D721Med (cell line): ENCODE results near the gene COX7A1.
"Not testable (repeated sequence)": the region's sequence is repeated elsewhere in the genome, so short reads cannot be mapped to it uniquely, and the experiment has no call there.

ENCODE experiments used
- DNase-seq: peaks from one replicate; pipeline ENCODE4 v3.0.0; 2011; ENCODE audit warnings: low spot score; ENCODE audit not compliant: insufficient read length
- FAIRE-seq: peaks from 2 replicates; lab custom pipeline; 2011; peaks lifted over from hg19 to GRCh38; lab: Jason Lieb, UNC
- TF ChIP-seq, protein P1 (sequence below): IDR thresholded peaks from 2 replicates; pipeline ENCODE4 v1.5.1; 2012; ENCODE audit warnings: mild to moderate bottlenecking, control low read depth; ENCODE audit not compliant: insufficient read depth; ENCODE audit errors: missing control alignments

Gene COX7A1

DNA sequence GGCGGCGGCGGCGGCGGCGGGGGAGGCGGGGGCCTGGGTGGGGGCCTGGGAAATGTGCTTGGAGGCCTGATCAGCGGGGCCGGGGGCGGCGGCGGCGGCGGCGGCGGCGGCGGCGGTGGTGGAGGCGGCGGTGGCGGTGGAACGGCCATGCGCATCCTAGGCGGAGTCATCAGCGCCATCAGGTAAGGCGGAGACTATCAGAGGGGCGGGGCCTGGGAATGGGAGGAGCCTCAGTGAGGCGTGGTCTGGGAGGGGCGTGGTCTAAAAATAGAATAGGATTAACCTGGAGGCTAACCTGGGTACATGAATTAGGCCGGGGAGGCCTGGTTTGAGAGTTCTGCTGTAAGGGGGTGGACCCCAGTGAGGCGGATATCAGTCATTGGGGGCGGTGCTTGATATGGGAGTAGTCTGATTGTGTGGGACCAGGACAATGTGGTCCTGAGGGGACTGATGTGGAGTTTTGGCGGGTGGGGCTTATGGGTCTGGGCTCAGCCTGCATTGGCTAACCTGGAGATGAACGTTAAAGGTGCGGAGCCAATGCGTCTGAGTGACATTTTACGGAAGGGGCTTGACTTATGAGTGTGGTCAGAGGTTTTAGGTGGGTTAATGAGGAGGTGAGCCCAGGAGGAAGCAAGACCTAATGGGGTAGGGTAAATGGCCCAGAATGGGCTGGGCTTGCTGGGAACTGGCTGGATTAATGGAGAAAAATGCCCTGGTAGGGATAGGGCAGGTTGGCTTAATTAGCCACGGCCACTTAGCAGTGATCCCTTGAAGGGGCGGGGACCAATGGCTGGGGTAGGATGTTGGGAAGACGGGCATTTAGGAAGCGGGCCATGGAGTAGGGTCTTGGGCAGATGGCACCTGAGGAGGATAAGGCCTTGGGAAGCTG, 11.0 kb downstream of the COX7A1 start:
- TF ChIP-seq, protein P1, sequence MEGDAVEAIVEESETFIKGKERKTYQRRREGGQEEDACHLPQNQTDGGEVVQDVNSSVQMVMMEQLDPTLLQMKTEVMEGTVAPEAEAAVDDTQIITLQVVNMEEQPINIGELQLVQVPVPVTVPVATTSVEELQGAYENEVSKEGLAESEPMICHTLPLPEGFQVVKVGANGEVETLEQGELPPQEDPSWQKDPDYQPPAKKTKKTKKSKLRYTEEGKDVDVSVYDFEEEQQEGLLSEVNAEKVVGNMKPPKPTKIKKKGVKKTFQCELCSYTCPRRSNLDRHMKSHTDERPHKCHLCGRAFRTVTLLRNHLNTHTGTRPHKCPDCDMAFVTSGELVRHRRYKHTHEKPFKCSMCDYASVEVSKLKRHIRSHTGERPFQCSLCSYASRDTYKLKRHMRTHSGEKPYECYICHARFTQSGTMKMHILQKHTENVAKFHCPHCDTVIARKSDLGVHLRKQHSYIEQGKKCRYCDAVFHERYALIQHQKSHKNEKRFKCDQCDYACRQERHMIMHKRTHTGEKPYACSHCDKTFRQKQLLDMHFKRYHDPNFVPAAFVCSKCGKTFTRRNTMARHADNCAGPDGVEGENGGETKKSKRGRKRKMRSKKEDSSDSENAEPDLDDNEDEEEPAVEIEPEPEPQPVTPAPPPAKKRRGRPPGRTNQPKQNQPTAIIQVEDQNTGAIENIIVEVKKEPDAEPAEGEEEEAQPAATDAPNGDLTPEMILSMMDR, result no peak
- DNase-seq (peak; percentile 94), FAIRE-seq (no peak)

DNA sequence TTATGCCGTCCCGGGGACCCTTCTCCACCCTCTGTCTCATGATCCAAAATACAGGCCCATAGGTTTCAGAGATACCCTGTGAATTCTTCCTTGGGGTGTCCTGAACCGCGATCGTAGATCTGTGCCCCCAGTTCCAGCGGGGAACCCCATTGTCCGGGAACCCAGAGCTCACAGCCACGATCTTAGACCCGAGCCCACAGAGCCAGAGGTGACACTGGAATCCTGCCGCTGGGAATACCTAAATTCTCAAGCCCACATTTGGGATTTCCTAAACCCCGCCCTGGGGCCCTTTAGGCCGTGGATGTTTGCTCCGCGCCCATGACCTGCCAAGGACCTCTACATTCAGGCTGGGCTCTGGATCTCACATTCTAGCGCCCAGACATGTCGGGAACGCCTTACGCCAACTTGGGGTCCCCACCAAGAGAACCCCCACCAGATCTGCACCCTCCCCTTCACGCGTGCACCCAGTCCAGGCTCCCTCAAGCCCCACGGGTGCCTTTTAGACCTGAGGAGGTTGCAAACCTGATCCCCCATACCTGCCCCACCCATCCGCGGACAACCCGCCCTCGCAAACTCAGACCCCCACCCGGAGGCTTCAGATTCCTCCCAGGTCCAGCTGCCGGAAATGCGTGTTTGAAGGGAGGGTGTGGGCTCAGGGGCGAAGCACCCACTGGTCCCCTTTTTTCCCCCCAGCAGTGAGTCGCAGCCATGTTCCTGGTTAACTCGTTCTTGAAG, 11.8 kb downstream of the COX7A1 start:
- TF ChIP-seq, protein P1, result no peak
- FAIRE-seq, result no peak
- peak; percentile 77 for DNase-seq

DNA sequence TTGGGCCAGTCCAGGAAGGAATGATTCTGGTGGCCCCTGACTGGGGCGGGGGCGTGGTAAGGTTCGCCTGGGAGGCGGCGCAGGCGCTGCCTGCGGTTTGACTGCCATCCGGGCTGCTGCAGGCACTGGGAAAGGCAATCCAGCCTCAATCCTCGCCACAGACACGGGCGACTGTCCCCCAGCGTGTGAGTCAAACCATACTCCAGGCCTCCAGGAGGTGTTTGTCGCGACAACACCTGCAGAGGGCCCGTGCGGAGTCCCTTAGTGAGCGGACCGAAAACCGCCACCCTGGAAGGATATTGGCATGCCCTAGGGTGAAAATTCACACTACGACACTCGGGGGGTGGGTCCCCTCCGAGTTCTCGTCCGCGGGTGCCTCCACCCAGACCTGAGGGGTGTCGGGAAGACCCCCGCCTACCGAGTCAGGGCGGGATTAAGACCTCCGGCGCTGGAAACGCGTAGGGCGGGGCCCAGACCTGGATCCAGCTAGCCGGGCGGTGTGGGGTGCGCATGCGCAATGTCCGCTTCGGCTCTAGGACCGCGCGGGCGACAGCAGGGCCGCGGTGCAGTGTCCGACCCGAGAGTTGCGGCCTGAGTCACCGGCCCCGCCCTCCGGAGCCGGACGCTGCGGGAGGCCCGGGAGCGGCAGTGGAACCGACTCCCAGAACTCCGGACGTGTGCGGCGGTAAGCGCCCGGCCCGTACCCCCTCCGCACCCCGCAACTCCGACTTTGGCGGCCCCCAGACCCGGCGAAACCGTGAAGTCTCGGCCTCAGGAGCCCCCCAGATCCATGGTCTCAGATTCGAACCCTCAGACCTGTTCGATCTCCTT, 12.6 kb downstream of the COX7A1 start, which contains the start of gene CAPNS1:
Gene CAPNS1 (plus strand): TSS at position 594 of the 831 bp plus-strand sequence. CDS start 946 bp downstream, outside the sequence.
- FAIRE-seq (no peak), DNase-seq (peak; percentile 87)
- TF ChIP-seq, protein P1, result no peak

DNA sequence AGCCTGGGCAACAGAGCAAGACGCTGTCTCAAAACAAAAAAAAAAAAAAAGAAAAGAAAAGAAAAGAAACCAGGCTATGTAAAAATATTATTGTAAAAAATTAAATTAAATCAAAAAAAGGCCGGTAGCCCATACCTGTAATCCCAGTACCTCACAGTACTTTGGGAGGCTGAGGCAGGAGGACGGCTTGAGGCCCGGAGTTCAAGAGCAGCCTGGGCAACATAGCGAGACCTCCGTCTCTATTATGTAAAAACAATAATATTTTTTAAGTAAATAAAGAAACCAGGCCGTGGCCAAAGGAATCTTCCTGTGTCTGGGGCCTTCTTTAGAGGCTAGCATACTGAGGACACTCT, 13.2 kb downstream of the COX7A1 start:
- TF ChIP-seq, protein P1, result no peak
- FAIRE-seq (no peak), DNase-seq (no peak)

DNA sequence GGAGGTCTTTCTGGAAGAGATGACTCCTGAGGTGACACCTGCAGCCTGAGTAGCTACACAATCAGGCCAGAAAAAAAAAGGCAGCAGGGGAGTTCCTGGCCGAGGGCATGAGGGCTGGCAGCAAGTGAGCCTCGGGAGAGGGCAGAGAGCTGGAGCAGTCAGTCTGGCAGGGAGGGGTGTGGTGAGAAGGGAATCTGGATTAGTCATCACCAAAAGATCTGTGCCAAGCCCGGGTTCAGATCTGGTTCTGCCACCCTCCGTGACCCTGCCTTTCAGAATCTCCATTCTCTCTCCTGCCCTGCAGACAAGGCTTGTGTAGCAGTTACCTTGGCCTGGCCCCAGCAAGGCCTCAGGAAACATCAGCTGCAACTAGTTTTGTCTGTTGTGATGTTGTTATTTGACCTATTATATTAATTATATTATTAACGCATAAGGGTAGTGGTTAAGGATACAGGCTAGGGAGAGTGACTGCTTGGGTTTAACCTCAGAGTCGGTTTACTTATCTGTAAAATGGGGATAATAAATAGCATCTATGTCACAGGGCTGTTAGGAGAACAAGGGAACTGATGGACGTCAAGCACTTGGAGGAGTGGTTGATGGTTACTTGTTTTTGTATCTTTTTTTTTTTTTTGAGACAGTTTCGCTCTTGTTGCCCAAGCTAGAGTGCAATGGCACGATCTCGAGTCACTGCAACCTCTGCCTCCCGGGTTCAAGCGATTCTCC, 15.1 kb downstream of the COX7A1 start:
- DNase-seq, result no peak
- FAIRE-seq, result no peak
- TF ChIP-seq, protein P1, result no peak

DNA sequence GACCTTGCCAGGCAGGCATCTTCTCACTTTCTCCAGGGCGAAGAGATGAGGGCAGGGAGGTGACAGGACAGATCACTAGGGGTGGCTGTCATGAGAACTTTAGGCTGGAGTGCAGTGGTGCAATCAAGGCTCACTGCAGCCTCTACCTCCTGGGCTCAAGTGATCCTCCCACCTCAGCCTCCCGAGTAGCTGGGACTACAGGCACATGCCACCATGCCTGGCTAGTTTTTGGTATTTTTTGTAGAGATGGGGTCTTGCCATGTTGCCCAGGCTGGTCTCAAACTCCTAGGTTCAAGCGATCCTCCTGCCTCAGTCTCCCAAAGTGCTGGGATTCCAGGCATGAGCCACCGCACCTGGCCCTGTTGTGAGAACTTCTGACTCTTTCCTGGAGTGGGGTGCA, 17.4 kb downstream of the COX7A1 start:
- not testable (repeated sequence) for DNase-seq, FAIRE-seq

DNA sequence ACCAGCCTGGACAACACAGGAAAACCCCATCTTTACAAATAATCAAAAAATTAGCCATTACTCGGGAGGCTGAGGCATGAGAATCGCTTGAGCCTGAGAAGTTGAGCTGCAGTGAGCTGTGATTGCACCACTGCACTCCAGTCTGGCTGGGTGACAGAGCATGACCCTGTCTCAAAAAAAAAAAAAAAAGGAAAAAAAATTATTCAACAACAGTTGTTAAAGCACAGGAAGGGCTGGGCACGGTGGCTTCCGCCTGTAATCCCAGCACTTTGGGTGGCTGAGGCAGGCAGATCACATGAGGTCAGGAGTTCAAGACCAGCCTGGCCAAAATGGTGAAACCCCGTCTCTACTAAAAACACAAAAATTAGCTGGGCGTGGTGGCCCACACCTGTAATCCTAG, 21.0 kb downstream of the COX7A1 start:
- not testable (repeated sequence) for DNase-seq, FAIRE-seq
